Ecto neural progenitor cell (in vitro differentiated cells): Measurements from ENCODE around the gene WDR1.

Experiments used
- DNase-seq: peaks from one replicate; pipeline ENCODE4 v3.0.0-alpha.2; 2018; ENCODE audit warnings: low spot score

The WDR1 gene

GRCh38 chr4:10097906-10098779 lies 18.5 kb downstream of the WDR1 start:
- DNase-seq: no peak

GRCh38 chr4:10096978-10097335 lies 19.6 kb downstream of the WDR1 start:
- no peak for DNase-seq

DNA sequence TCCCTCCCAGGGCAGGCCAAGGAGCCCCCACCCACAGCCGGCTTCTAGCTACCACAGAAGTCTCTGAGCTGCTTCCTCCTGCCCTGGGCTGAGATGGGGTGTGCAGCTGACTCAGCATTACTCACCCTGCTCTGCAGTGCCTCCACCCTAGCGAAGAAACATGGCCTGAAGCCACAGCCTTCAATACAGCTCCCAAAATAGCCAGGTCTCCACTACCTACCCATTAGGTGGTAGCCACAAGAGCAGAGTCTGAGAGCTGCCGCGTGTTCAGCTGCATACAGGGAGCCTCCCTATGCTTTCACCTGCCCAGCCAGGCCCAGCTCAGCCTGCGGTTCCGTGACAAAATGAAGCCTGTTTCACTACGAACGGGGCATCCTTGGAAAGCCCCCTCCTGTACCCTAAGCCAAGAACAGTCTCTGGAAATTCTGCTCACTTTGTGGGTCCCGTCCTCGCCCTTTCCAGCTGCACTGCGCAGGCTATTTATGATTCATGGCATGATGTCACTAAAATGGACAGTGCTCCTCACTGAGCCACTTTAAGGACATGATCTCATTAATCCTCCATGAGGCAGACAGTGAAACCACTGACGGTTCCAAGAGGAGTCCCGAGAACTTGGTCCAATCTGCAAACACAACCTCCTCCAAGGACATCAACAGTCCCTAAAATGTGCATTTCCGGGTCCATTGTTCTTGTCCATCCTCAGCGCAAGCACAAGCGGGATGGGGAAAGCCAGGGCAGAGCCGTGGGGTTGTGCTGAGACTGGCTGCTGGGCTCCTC lies 20.2 kb downstream of the WDR1 start:
- no peak for DNase-seq

DNA sequence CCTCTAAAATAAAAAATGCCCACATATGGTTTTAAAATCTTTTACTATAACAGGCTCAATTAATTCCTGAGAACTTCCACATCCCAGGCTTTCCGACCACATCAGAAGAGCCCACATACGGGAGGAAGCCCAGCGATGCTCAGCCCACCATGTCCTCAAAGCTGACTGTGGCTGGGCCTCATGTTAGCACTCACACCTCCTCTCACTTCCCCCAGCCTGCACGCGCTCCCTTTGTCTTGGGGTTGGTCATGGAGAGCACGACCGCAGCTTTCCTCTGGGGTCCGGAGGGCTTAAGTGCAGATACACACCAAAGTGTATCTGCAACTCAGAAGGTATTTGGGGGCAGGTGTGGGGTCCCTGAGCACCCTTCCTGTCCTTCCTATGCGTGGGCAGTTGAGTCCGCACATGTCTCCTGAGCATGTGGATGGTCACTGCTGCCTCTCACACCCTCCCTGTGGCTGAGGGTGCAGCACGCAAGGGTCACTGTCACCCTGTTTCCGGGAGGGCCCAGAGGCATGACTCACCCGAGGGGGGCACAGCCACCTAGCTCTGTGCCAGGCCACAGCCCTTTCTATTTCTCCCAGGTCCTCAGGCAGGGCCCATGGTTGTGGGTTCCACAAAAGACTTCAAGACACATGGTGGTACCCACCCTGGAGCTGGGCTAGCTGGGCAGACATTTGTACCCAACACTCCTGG lies 21.2 kb downstream of the WDR1 start:
- no peak for DNase-seq

DNA sequence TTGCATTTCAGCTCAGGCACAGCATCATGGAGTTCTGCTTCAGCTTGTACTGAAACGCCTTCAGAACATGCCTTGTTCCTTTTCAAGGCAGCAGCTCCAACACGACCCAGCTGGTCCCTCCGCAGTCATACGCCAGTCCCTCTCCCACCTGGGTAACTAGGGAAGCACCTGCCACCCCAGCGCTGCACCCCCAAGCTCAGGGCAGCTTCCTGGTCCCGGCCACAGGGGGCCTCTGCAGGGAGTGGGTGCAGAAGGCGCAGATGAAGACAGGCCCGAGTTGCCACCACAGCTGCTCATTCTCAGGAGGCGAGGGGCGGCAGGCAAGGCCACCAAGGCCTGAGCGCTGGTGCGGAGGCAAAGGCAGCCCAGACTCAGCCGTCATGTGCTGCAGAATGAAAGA lies 21.8 kb downstream of the WDR1 start:
- DNase-seq: no peak

DNA sequence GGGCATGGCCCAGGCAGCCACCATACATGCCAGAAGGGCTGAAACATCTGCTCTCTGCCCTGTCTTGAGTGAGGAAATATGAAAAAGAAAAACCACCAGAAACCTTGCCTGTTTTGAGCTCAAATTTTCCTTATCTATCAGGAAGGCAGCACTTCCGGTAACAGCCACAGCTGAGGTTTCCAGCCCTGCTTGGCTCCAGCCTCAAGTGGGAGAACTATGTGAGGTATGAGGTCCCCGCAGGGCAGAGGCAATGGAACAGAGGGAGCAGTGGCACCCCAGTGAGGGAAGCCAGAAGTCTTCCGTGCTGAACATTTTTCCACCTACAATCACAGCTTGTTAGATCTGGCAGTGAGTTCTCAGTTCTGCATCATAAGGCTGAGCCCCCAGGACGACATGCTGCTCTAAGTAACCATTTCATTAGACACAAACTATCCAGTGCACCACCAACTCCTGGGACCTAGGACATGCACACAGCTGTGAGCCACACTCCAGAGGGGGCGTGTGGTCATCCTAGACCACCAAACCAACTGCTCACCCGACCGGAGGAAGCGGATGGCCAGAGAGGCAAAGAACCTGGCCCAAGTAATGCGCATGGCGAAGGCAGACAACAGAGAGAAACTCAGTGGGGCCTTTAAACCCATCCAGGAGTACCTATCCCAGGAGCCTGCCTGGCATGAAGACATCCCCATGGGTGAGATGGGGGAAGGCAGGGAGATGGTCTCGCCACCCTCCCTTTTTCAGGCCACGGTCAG lies 22.6 kb downstream of the WDR1 start:
- no peak for DNase-seq

DNA sequence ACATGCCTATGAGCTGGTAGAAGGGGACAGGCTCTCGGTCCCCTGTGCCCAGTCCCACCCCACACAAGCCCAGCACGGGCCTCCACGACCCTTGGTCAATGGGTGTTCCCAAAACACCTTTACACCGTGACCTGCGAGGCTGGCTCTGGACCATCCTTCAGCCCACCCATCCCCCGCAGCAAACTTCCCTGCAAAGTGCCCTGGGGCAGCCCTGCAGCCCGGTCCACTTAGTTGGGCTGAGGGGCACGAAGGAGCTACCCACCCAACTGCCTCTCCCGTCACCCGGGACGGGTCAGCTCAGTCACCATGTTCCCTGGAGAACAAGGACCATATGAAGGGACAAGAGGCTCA lies 23.4 kb downstream of the WDR1 start:
- no peak for DNase-seq

DNA sequence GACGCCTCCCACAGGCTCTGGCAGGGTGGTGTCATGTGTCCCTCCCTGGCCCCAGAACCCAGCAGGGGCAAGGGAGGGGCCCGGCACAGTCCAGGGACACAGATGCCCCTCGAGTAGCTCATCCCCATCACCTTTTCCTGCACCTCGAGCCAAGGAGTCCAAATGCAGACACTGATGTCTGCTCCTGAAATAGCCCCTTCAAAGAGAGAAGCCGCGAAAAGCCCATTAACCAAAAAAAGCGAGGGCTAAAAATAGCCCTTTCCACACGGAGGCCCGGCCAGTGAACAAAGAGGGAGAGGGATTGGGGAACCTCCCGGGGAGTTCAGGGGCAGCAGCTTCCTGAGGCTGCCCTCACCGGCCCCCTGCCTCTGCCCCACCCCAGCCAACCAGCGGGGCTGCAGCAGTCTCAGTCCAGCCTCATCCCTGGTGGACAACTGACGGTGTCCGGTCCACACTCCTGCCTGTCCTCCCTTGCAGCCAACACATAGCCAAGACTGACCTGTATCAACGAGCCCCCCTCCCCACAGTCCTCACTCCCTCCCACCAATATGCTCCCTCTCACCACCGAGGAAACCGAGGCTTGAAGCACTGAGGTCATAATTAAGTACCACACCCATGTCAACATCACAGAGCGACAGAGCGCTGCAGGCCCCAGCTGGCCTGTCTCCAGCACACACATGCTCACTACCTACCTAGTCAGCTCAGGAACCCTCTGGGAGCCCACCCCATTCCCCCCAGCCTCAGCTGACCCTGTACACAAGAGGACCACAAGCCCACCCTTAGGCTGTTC lies 23.9 kb downstream of the WDR1 start:
- DNase-seq: no peak

GRCh38 chr4:10091531-10092181 lies 24.9 kb downstream of the WDR1 start:
- DNase-seq: no peak

DNA sequence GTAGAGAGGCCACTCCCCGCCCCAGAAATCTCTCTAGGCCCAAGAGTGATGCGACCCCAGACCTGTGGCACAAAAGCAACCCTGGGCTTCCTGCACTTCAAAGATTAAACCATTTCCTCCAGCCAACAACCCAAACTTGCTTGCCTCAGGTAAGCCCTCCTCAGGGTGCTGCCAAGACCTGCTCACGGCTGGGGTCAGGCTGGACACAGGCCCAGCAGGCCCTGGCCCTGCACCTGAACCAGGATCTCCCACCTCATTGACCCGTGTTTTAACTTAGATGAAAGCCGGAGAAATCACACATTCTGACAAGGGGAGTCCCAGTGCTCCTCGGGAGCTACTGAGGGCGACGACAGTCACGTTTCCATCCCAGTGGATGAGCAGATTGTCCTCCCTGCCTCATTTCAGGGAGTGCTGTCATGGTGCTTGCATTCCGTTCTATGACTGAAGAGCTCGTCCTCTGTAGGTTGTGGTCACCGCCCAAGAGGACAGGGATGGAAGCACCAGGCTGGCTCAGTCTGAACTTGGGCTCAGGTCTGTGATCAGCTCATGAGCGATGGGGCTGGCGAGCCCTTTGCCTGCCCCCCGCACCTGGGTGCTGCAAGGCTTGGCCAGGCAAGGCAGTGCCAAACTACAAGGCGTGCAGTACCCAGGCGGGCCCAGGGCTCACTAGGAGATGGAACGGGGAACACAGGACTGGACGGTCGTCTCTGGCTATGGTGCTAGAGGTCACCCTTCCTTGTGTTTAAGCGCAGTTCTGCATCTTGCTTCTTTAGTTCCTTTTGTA lies 25.9 kb downstream of the WDR1 start:
- no peak for DNase-seq

DNA sequence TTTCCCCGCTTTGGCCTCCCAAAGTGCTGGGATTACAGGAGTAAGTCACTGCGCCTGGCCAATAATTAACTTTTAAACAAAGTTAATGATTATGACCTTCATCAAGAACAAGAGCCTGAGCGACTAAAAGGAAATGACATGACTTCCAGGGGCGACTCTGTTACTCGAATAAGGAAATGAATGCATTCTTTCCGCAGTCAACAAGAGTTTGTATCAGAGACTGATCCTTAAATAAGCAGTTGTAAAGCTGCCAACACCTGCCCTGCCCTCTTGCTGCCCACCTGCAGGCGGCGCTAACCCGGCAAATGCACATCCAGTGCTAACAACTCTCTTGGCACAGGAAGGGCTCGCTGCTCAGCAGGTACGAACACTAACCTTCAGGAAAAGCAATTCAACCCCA lies 27.3 kb downstream of the WDR1 start:
- DNase-seq: no peak

DNA sequence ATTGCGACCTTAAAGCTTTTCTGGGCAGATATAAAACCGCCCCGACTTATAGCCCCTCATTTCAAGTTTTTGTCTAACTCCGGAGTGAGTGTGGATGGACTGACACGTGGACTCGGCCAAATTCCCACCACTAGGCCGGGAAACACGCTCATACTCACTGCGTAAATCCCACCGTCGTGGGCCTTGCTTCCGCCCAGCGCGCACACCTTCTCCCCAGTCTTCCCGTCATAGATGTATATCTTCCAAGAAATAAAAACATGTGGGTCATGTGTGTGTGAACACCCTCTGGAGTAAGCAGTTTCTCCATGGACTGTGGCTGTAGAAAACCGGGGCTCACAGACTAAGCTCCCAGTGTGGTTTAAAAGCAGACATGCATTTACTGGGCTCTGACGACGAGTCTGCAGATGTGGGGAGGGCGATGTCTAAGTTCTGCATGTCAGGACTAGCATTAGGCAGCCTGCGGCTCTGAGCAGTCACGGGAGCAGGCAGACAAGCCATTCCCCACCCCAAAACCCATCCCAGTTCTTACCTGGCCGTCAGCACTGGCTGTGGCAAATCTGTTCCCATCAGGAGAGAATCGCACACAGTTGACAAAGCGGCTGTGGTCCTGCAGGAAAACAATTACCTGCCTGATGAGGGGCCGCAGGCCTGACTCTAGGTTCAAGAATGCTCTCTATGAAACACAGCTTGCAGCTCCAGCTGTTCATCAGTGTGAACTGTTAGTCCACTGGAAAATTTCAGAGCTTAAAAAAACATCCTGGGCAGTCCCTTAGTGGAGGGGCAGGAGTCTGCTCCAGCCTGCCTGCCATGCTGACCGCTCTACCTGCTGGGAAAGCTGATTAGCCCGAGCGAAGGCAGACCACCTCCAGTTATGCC lies 28.2 kb downstream of the WDR1 start:
- no peak for DNase-seq

GRCh38 chr4:10087152-10087791 lies 29.3 kb downstream of the WDR1 start:
- no peak for DNase-seq

GRCh38 chr4:10086506-10087120 lies 30.0 kb downstream of the WDR1 start:
- DNase-seq: no peak

GRCh38 chr4:10085828-10086505 lies 30.6 kb downstream of the WDR1 start:
- no peak for DNase-seq

DNA sequence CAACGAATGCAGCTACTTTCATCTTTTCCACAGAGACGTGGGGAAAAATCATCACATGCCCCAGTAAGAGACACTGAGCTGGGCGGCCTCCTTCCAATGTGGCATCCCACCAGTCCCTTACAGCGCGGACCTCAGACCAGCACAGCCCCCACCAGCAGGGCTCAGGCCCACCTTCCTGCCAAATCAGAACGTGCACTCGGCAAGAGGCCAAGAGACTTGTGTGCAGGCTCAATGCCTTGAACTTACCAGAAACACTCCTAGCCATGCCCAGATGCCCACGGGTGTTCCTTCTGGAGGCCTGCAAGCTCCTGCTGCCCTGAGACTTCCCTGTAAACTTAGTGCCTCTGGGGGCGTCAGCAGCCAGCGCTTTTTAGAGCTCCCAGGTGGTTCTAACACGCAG lies 31.2 kb downstream of the WDR1 start:
- no peak for DNase-seq

DNA sequence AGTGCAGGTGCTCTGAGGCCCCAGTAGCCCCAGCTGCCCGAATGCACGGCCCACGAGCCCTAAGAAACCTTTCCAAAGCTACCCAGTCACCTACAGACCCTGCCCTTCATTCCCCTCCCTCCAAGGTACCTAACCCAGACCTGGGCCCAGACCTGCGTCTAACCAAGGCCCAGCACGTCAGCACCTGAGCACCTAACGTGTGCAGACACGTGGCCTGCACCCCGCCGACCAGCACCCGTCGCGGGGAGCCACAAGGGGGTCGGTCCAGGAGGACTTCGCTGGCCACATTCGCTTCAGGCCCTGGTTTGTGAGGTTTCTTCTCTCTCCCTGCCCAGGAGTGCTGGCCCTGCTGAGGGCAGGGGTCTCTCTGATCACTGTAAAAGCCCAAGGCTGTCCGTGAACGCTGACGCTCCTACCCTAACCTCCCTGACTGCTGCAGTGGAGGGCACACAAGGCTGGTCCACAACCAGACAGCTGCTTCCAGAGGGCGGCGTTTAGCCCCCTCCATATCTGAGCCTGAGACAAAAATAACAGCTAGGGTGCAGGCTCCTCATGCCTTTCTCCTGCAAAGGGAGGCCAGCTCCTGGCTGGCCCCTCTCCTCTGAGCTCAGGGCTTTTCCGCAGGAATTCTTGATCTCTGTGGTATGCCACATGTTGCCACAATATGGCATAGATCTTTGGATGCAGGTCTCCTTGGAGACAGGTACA lies 31.8 kb downstream of the WDR1 start:
- DNase-seq: no peak
